Measurements from ENCODE around the gene NOL6. TPM values are rescaled to one million over a fixed set of nuclear protein-coding genes. Genes with fewer than 3 reads are reported as not detected.

NOL6 gene
- total RNA-seq, 1 donor, result 32.4 TPM

GRCh38 chr9:33435821-33436277 lies 37.9 kb downstream of the NOL6 start:
- no peak for TF ChIP-seq CTCF (IDR thresholded peaks at IDR 0.05; ENCODE audit: insufficient read depth, low read depth, low read length)
- DNase-seq (ENCODE audit: low read depth), result peak; percentile 18
- no peak overlapping the region for H3K4me3 ChIP-seq (ENCODE audit: low read depth, low read length)

- TF ChIP-seq CTCF (IDR thresholded peaks at IDR 0.05; ENCODE audit: insufficient read depth, low read depth, low read length), result no peak
- no peak for DNase-seq (ENCODE audit: low read depth)
- no peak overlapping the region for H3K4me3 ChIP-seq (ENCODE audit: low read depth, low read length)
Measured at GRCh38 chr9:33434317-33435105, 39.2 kb downstream of the NOL6 start.

- no peak overlapping the region for H3K4me3 ChIP-seq (ENCODE audit: low read depth, low read length)
- no peak for TF ChIP-seq CTCF (IDR thresholded peaks at IDR 0.05; ENCODE audit: insufficient read depth, low read depth, low read length)
- DNase-seq (ENCODE audit: low read depth), result no peak
Measured at GRCh38 chr9:33433871-33434270, 39.9 kb downstream of the NOL6 start.

GRCh38 chr9:33431420-33431819 lies 42.3 kb downstream of the NOL6 start:
- no peak for DNase-seq (ENCODE audit: low read depth)
- TF ChIP-seq CTCF (IDR thresholded peaks at IDR 0.05; ENCODE audit: insufficient read depth, low read depth, low read length), result no peak
- H3K4me3 ChIP-seq (ENCODE audit: low read depth, low read length), result no peak overlapping the region

- no peak overlapping the region for H3K4me3 ChIP-seq (ENCODE audit: low read depth, low read length)
- no peak for DNase-seq (ENCODE audit: low read depth)
- no peak for TF ChIP-seq CTCF (IDR thresholded peaks at IDR 0.05; ENCODE audit: insufficient read depth, low read depth, low read length)
Measured at GRCh38 chr9:33430942-33431341, 42.8 kb downstream of the NOL6 start.

GRCh38 chr9:33429256-33429985 lies 44.3 kb downstream of the NOL6 start:
- no peak overlapping the region for H3K4me3 ChIP-seq (ENCODE audit: low read depth, low read length)
- peak; percentile 56 for DNase-seq (ENCODE audit: low read depth)
- TF ChIP-seq CTCF (IDR thresholded peaks at IDR 0.05; ENCODE audit: insufficient read depth, low read depth, low read length), result no peak

Measured in fibroblast of villous mesenchyme (primary cell).